HT1080 (cell line): ENCODE measurements around the gene TOP2B. TPM values are rescaled to one million over a fixed set of nuclear protein-coding genes. Genes with fewer than 3 reads are reported as not detected.

ENCODE experiments used
- DNase-seq: peaks from one replicate; pipeline ENCODE4 v3.0.0-alpha.2; 2015; ENCODE audit warnings: low read depth
- total RNA-seq: library from RNA; depleted of rRNA; stranded (reverse); fragments of >200 nt; shearing (Covaris generic); gene quantifications from 2 replicates; pipeline ENCODE4 v1.2.3, GENCODE V29; 2014

Gene TOP2B
- total RNA-seq, 1 experiment from 2014 or later = 52.0 TPM

- DNase-seq = no peak
Observed at GRCh38 chr3:25619382-25619781, 45.3 kb downstream of the TOP2B start.

- no peak for DNase-seq
Observed at GRCh38 chr3:25618028-25618427, 46.7 kb downstream of the TOP2B start.

- no peak for DNase-seq
Observed at GRCh38 chr3:25611193-25611592, 53.5 kb downstream of the TOP2B start.

GRCh38 chr3:25610779-25611178 is 53.9 kb downstream of the TOP2B start:
- no peak for DNase-seq

- no peak for DNase-seq
Observed at GRCh38 chr3:25610167-25610566, 54.5 kb downstream of the TOP2B start.

- DNase-seq = peak; percentile 90
Observed at GRCh38 chr3:25604107-25604805, 60.5 kb downstream of the TOP2B start.

GRCh38 chr3:25603703-25604102 is 61.0 kb downstream of the TOP2B start:
- peak; percentile 20 for DNase-seq

- no peak for DNase-seq
Observed at GRCh38 chr3:25597535-25598101, 67.1 kb downstream of the TOP2B start.

GRCh38 chr3:25594007-25594502 is 70.7 kb downstream of the TOP2B start:
- peak; percentile 73 for DNase-seq

GRCh38 chr3:25593001-25593400 is 71.7 kb downstream of the TOP2B start:
- DNase-seq = no peak

- peak; percentile 74 for DNase-seq
Observed at GRCh38 chr3:25592510-25592968, 72.2 kb downstream of the TOP2B start.

GRCh38 chr3:25589783-25590258 is 74.9 kb downstream of the TOP2B start:
- DNase-seq = no peak

GRCh38 chr3:25589104-25589782 is 75.5 kb downstream of the TOP2B start:
- peak; percentile 35 for DNase-seq

GRCh38 chr3:25588441-25589103 is 76.1 kb downstream of the TOP2B start:
- no peak for DNase-seq

GRCh38 chr3:25587975-25588374 is 76.7 kb downstream of the TOP2B start:
- DNase-seq = no peak

GRCh38 chr3:25587526-25587925 is 77.2 kb downstream of the TOP2B start:
- DNase-seq = no peak

- no peak for DNase-seq
Observed at GRCh38 chr3:25587094-25587493, 77.6 kb downstream of the TOP2B start.

GRCh38 chr3:25586553-25586952 is 78.2 kb downstream of the TOP2B start:
- no peak for DNase-seq

GRCh38 chr3:25586167-25586505 is 78.6 kb downstream of the TOP2B start:
- DNase-seq = no peak

GRCh38 chr3:25585361-25586166 is 79.1 kb downstream of the TOP2B start:
- no peak for DNase-seq
